HepG2 (cell line): ENCODE measurements around the gene GARIN6. TPM values are rescaled to one million over a fixed set of nuclear protein-coding genes. Genes with fewer than 3 reads are reported as not detected.

Source experiments
- ATAC-seq: fragments of 200-7000 bp; cut with Tn5 transposase; 3 replicates; pipeline ENCODE4 v1.9.1; 2020; ENCODE audit warnings: mild to moderate bottlenecking, moderate library complexity
- BruUV-seq: library from RNA; stranded (reverse); fragments of 400-500 nt; replicated peaks from 2 replicates; lab custom pipeline; 2021; lab: Mats Ljungman, UMichigan
- CTCF ChIA-PET: fragments of 300-600 bp; formaldehyde crosslinking; extraction: SDS; loops from one replicate; lab custom pipeline; 2021; ENCODE audit warnings: low total read pairs, inconsistent platforms, low intra/inter-chr PET ratio; lab: Yijun Ruan, JAX
- POLR2A ChIA-PET: fragments of 350-600 bp; sonication (Branson Sonifier 250); formaldehyde crosslinking; loops from one replicate; lab custom pipeline; 2020; ENCODE audit warnings: antibody characterized with exemption, inconsistent platforms; lab: Yijun Ruan, JAX
- DNase-seq: peaks from one replicate; pipeline ENCODE4 v3.0.0-alpha.2; 2015; ENCODE audit warnings: low spot score
- FAIRE-seq: peaks from 3 replicates; lab custom pipeline; 2011; peaks lifted over from hg19 to GRCh38; lab: Jason Lieb, UNC
- H2AFZ ChIP-seq: one replicate; pipeline ENCODE4 v1.6.1; 2011; ENCODE audit warnings: low read length, inconsistent platforms
- H3K27ac ChIP-seq: fragments of 300-600 bp; 3 replicates; pipeline ENCODE4 v1.8.0; 2011; ENCODE audit warnings: mixed run types, mild to moderate bottlenecking, mixed read lengths, low read length, inconsistent platforms; ENCODE audit not compliant: insufficient read depth; ENCODE audit errors: extremely low read length
- H3K27me3 ChIP-seq, 2 experiments: fragments of 200-600 bp in 1 of 2; 2 replicates in 1 of 2; 3 replicates in 1 of 2; pipeline versions ENCODE4 v1.6.0 to v1.8.0; 2011; ENCODE audit warnings: low read length in 2 of 2, mild to moderate bottlenecking in 2 of 2, moderate library complexity in 2 of 2, inconsistent platforms in 1 of 2; ENCODE audit not compliant: insufficient read depth in 2 of 2, control insufficient read depth in 1 of 2
- H3K36me3 ChIP-seq, 2 experiments: fragments of 200-600 bp in 1 of 2; replicated peaks in 1 of 2; 2 replicates in 1 of 2; 3 replicates in 1 of 2; pipeline versions ENCODE4 v1.5.1 to v1.8.0; 2011; ENCODE audit warnings: low read length in 2 of 2, inconsistent platforms in 1 of 2; ENCODE audit not compliant: insufficient read depth in 2 of 2, control insufficient read depth in 1 of 2
- H3K4me1 ChIP-seq: 2 replicates; pipeline ENCODE4 v1.5.1; 2012; ENCODE audit warnings: low read length, inconsistent platforms; ENCODE audit not compliant: insufficient read depth
- H3K4me2 ChIP-seq: 2 replicates; pipeline ENCODE4 v1.6.0; 2011; ENCODE audit warnings: low read depth, low read length, inconsistent platforms
- H3K4me3 ChIP-seq, 3 experiments: fragments of 200-600 bp in 1 of 3; sonication (generic), shearing (Covaris generic) in 1 of 3; replicated peaks in 1 of 3; 2 replicates each; pipeline ENCODE4 v1.5.1; 2011 to 2016; ENCODE audit warnings: low read length in 3 of 3, inconsistent platforms in 2 of 3, low read depth in 2 of 3, mild to moderate bottlenecking in 2 of 3, control low read depth in 1 of 3, mixed read lengths in 1 of 3; ENCODE audit not compliant: insufficient read depth in 1 of 3
- H3K79me2 ChIP-seq: one replicate; pipeline ENCODE4 v1.6.1; 2011; ENCODE audit warnings: low read length, inconsistent platforms; ENCODE audit not compliant: insufficient read depth
- H3K9ac ChIP-seq: 2 replicates; pipeline ENCODE4 v1.6.0; 2011; ENCODE audit warnings: mild to moderate bottlenecking, low read depth, low read length, inconsistent platforms; ENCODE audit not compliant: insufficient read depth
- H3K9me3 ChIP-seq: 2 replicates; pipeline ENCODE4 v1.5.1; 2012; ENCODE audit warnings: mild to moderate bottlenecking, low read length
- H4K20me1 ChIP-seq: 2 replicates; pipeline ENCODE4 v1.6.0; 2011; ENCODE audit warnings: inconsistent platforms, mild to moderate bottlenecking, low read length, moderate library complexity; ENCODE audit not compliant: insufficient read depth
- CBFB ChIP-seq: sonication (generic); formaldehyde crosslinking; IDR thresholded peaks from 2 replicates; pipeline ENCODE4 v1.4.0; 2020; ENCODE audit warnings: missing genetic modification reagents
- GABPB1 ChIP-seq: IDR thresholded peaks from 2 replicates; pipeline ENCODE4 v1.6.1; 2016; ENCODE audit warnings: mild to moderate bottlenecking, missing genetic modification reagents, moderate library complexity, missing compliant biosample characterization
- HDAC2 ChIP-seq: sonication (generic); formaldehyde crosslinking; IDR thresholded peaks from 2 replicates; pipeline ENCODE4 v1.4.0; 2020; ENCODE audit warnings: missing genetic modification reagents
- MXI1 ChIP-seq: IDR thresholded peaks from 3 replicates; pipeline ENCODE4 v1.6.1; 2012; ENCODE audit warnings: low read depth, low read length, inconsistent platforms, borderline replicate concordance
- SIX1 ChIP-seq: sonication (generic); formaldehyde crosslinking; IDR thresholded peaks from 2 replicates; pipeline ENCODE4 v1.4.0; 2020; ENCODE audit warnings: missing genetic modification reagents, borderline replicate concordance
- THRA ChIP-seq: sonication (generic); formaldehyde crosslinking; IDR thresholded peaks from 2 replicates; pipeline ENCODE4 v1.4.0; 2020; ENCODE audit warnings: missing genetic modification reagents, borderline replicate concordance
- YEATS2 ChIP-seq: sonication (generic); formaldehyde crosslinking; IDR thresholded peaks from 2 replicates; pipeline ENCODE4 v1.4.0; 2020; ENCODE audit warnings: missing genetic modification reagents, borderline replicate concordance
- ZBTB1 ChIP-seq: sonication (generic); formaldehyde crosslinking; IDR thresholded peaks from 2 replicates; pipeline ENCODE4 v1.4.0; 2020; ENCODE audit warnings: missing genetic modification reagents, borderline replicate concordance
- ZHX2 ChIP-seq, 2 experiments: sonication (generic) in 1 of 2; formaldehyde crosslinking in 1 of 2; IDR thresholded peaks; 2 replicates each; pipeline versions ENCODE4 v1.6.1 to v1.9.0; 2014 to 2022; ENCODE audit warnings: antibody characterized with exemption in 1 of 2, borderline replicate concordance in 1 of 2, inconsistent platforms in 1 of 2, low read depth in 1 of 2, missing genetic modification reagents in 1 of 2
- ZNF136 ChIP-seq: sonication (generic); formaldehyde crosslinking; IDR thresholded peaks from 2 replicates; pipeline ENCODE4 v1.8.1; 2022; ENCODE audit warnings: low read depth, mild to moderate bottlenecking, moderate library complexity, missing genetic modification reagents
- ZNF296 ChIP-seq: sonication (generic); formaldehyde crosslinking; conservative IDR thresholded peaks from 2 replicates; pipeline ENCODE4 v1.5.0; 2020; ENCODE audit warnings: mild to moderate bottlenecking, missing genetic modification reagents
- ZNF580 ChIP-seq: IDR thresholded peaks from 2 replicates; pipeline ENCODE4 v1.6.1; 2016; ENCODE audit warnings: low read depth, borderline replicate concordance
- ZNF605 ChIP-seq: sonication (generic); formaldehyde crosslinking; IDR thresholded peaks from 2 replicates; pipeline ENCODE4 v1.8.0; 2022; ENCODE audit warnings: mild to moderate bottlenecking, missing genetic modification reagents
- ZNF670 ChIP-seq: sonication (generic); formaldehyde crosslinking; IDR thresholded peaks from 2 replicates; pipeline ENCODE4 v1.8.0; 2022; ENCODE audit warnings: mild to moderate bottlenecking, missing genetic modification reagents, borderline replicate concordance
- WGBS: methylation state at CpG from one replicate; pipeline ENCODE4 v1.1.6; 2017; ENCODE audit warnings: low lambda C conversion rate; 5-methylcytosine and 5-hydroxymethylcytosine counted together
- in situ Hi-C: cut with HindIII; loops from 2 replicates; pipeline ENCODE4 v1.10.0; 2017; ENCODE audit warnings: low pct_unique_long_range_greater_than_20kb; ENCODE audit not compliant: extremely low pct_ligation_motif_present
- intact Hi-C: fragments of 100-400 bp; cut with micrococcal nuclease; formaldehyde crosslinking; loops from one replicate; pipeline ENCODE4 v1.10.0; 2022; ENCODE audit not compliant: unreplicated experiment
- polyA plus RNA-seq, 8 experiments: library from polyadenylated mRNA; depleted of rRNA in 3 of 8; stranded (reverse) in 7 of 8; unstranded in 1 of 8; fragments of >200 nt; fragmentation: Illumina TruSeq in 4 of 8; extraction: Trizol in 4 of 8; gene quantifications; 2 replicates each; pipeline versions ENCODE4 v1.2.1 to v1.2.3, GENCODE V29; 2011 to 2016; ENCODE audit warnings: low read depth in 4 of 8, missing spikeins in 1 of 8, mixed read lengths in 1 of 8; ENCODE audit not compliant: insufficient read depth in 1 of 8
- total RNA-seq, 5 experiments: library from RNA; depleted of rRNA; stranded (reverse); fragments of >200 nt; fragmentation: Illumina TruSeq; extraction: Trizol; gene quantifications; 2 replicates each; pipeline ENCODE4 v1.2.3, GENCODE V29; 2016; ENCODE audit warnings: low read depth in 1 of 5
- TF ChIP-seq, protein P1 (sequence below): sonication (generic); formaldehyde crosslinking; IDR thresholded peaks from 2 replicates; pipeline ENCODE4 v1.4.0; 2020; ENCODE audit warnings: mild to moderate bottlenecking, missing genetic modification reagents
- TF ChIP-seq, protein P2 (sequence below): sonication (generic); formaldehyde crosslinking; IDR thresholded peaks from 2 replicates; pipeline ENCODE4 v1.4.0; 2020; ENCODE audit warnings: mild to moderate bottlenecking, missing genetic modification reagents

The GARIN6 gene
- total and polyA plus RNA-seq, 2 of the 13 experiments (the other 11 are each of a cell fraction or from before 2014, with no cell fraction given), result not detected

- TF ChIP-seq SIX1 (CRISPR knock-in tag) (no peak), ZNF670 (CRISPR knock-in tag) (no peak), ZNF605 (no peak), ZBTB1 (CRISPR knock-in tag) (no peak), ZNF296 (no peak)
Measured at GRCh38 chr12:99670635-99671034, 23.1 kb downstream of the GARIN6 start (continued).

GRCh38 chr12:99680276-99680675, 32.7 kb downstream of the GARIN6 start:
- CTCF ChIA-PET, result no interaction called here
- in situ Hi-C loops (no loop called here), intact Hi-C loops (no loop called here)
- no peak overlapping the region for H3K4me2 ChIP-seq
- 1% methylated on average over 4 of the region's 4 CpGs for WGBS
- H2AFZ ChIP-seq, result no peak overlapping the region
- ATAC-seq (no peak), DNase-seq (no peak), FAIRE-seq (no peak)
- H4K20me1 ChIP-seq, result no peaks in the 10 kb centered on the region
- no peak overlapping the region for H3K9ac ChIP-seq
- H3K27ac ChIP-seq, result no peak overlapping the region
- H3K4me1 ChIP-seq, result no peaks in the 10 kb centered on the region
- no peaks in the 10 kb centered on the region for H3K36me3 ChIP-seq
- H3K9me3 ChIP-seq, result no peaks in the 10 kb centered on the region
- H3K4me3 ChIP-seq, result no peak overlapping the region
- BruUV-seq, result no TSS peak
- no peaks in the 10 kb centered on the region for H3K79me2 ChIP-seq
- POLR2A ChIA-PET, result no interaction called here
- H3K27me3 ChIP-seq, result no peaks in the 10 kb centered on the region
- TF ChIP-seq CBFB (CRISPR knock-in tag), result no peak
- TF ChIP-seq, protein P1, sequence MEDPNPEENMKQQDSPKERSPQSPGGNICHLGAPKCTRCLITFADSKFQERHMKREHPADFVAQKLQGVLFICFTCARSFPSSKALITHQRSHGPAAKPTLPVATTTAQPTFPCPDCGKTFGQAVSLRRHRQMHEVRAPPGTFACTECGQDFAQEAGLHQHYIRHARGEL (CRISPR knock-in tag), result no peak
- no peak for TF ChIP-seq MXI1
- no peak for TF ChIP-seq YEATS2
- no peak for TF ChIP-seq ZNF580 (CRISPR knock-in tag)
- no peak for TF ChIP-seq THRA (CRISPR knock-in tag)
- no peak for TF ChIP-seq ZHX2 (IDR thresholded peaks at IDR 0.05; ENCODE audit: low read depth)
- no peak for TF ChIP-seq ZHX2 (CRISPR knock-in tag; IDR thresholded peaks at IDR 0.05; ENCODE audit: borderline replicate concordance)
- no peak for TF ChIP-seq GABPB1 (CRISPR knock-in tag)
- no peak for TF ChIP-seq ZNF136
- no peak for TF ChIP-seq HDAC2
- TF ChIP-seq, protein P2, sequence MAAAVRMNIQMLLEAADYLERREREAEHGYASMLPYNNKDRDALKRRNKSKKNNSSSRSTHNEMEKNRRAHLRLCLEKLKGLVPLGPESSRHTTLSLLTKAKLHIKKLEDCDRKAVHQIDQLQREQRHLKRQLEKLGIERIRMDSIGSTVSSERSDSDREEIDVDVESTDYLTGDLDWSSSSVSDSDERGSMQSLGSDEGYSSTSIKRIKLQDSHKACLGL (CRISPR knock-in tag), result no peak
